GM12873 (cell line): ENCODE data around the gene PRKCE.

ENCODE experiments used
- TF ChIP-seq, protein P1 (sequence below): IDR thresholded peaks from 2 replicates; pipeline ENCODE4 v1.5.1; 2012; ENCODE audit warnings: low read depth, mild to moderate bottlenecking, moderate library complexity, low read length, control low read depth; ENCODE audit not compliant: insufficient read depth; ENCODE audit errors: missing control alignments

Gene PRKCE

DNA sequence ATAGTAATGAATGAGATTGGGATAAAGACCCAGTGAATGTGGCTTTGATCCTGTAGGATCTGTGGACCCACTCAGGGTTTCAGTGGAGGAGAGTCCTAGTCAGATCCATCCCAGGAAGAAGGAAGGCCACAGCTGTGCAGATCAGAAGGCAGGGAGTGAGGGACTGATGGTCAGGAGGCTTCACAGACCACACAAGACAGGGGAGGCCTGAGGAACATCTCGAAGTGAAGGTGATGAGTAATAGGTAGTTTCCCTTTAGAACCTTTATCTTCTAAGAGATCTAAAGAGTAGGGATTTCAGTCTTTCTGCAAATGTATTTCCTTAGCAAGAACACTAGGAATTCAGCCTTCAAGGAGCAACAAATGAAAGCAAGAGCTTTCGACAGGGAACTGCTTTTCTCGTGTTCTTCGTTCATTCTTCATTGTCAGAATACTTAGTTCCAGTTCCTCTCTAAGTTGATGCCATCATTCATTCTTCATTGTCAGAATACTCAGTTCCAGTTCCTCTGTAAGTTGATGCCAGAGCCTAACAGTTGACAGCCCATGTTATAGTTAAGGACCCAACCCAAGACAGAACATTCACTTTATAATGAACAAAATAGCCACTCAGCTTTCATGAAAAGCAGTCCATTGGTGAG, 495.5 kb downstream of the PRKCE start:
- TF ChIP-seq, protein P1, sequence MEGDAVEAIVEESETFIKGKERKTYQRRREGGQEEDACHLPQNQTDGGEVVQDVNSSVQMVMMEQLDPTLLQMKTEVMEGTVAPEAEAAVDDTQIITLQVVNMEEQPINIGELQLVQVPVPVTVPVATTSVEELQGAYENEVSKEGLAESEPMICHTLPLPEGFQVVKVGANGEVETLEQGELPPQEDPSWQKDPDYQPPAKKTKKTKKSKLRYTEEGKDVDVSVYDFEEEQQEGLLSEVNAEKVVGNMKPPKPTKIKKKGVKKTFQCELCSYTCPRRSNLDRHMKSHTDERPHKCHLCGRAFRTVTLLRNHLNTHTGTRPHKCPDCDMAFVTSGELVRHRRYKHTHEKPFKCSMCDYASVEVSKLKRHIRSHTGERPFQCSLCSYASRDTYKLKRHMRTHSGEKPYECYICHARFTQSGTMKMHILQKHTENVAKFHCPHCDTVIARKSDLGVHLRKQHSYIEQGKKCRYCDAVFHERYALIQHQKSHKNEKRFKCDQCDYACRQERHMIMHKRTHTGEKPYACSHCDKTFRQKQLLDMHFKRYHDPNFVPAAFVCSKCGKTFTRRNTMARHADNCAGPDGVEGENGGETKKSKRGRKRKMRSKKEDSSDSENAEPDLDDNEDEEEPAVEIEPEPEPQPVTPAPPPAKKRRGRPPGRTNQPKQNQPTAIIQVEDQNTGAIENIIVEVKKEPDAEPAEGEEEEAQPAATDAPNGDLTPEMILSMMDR = no peak

DNA sequence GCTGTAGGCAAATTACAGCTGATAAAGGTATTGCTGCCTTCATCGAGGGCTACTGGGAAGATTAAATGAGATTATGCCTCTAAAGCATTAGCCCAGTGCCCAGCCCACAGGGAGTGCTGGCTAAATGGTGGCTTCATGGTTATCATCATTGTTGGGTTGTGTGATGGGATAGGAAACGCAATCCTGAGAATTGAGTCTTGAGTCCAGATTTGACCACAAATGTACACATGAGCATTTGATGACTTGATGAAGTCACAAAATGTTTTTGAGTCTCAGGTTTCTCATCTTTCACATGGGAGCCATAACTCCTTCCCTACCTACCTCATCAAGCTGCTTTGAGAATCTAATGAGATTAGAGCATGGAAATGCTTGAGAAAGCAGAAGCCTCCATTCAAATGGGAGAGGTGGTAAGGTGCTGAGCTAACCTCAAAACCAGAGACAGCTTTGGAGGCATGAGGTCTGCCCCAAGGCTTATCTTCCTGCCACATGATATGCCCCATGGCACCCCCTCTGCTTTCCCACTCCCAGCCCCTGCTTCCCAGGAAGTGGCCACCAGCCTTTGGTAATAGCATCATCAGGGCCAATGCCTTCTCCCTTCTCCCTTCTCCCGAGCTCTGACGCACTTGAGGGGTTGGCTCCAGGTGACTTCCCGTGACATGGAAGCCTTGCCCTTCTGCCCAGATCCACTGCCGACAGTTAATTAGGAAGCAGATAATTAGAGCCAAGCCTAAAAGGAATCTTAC, 496.3 kb downstream of the PRKCE start:
- TF ChIP-seq, protein P1 = no peak

DNA sequence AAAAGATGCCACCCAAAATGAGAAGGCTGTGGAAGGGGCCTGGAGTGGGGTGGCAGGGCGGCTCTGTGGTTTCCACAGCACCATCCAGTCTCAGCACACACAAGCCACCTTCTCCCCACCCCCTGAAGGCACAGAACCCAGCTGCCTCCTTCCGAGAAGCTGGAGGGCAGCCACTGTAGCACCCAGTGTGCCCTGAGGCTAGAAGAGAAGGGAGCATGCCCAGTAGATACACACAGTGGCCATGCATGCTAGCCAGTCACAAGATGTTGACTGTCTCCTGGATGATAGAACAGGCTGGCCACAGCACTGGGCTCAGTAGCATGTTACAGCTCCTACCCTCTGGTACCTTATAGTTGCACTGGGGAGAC, 496.9 kb downstream of the PRKCE start:
- TF ChIP-seq, protein P1 = no peak

DNA sequence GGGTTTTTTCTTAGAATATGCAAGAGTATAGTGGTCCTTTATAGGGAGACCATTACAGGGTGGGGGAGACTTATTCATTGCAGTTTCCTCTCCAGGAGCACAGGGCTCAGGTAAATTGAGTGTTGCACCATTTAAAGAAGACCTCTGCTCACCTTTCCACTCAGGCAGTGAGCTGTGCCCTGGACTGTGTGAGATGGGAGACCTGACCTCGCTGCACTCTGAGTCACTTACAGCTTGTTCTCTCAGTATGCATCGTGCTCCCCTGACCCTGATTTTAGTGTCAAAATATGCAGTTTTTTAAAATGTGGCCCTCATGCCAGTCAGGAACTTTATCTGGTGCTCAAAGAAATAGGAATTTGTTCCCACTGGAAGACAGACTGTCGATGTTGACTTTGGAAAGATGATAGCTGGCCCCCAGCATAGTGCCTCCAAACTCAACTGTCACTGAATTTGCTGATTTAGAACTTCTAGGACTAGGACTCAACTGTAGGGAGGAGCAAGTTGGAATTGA, 499.0 kb downstream of the PRKCE start:
- TF ChIP-seq, protein P1 = no peak

DNA sequence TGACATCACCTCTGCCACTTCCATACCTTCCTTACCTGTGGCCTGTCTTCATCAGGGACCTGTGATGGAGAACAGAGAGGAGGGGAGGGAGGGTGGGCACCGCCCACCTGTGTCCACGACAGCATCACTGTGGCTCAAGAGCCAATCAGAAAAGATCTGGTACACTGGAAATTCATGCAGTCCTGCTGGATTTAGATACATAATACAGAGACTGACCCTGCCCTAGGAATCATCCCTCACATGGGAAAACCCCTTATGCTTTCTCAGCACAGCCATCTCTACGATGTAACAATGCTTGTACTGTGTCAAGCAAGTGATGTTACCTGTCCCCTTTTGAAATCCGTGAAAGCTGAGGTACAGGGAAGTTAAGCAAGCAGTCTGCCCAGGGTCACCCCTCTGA, 500.1 kb downstream of the PRKCE start:
- TF ChIP-seq, protein P1 = no peak

DNA sequence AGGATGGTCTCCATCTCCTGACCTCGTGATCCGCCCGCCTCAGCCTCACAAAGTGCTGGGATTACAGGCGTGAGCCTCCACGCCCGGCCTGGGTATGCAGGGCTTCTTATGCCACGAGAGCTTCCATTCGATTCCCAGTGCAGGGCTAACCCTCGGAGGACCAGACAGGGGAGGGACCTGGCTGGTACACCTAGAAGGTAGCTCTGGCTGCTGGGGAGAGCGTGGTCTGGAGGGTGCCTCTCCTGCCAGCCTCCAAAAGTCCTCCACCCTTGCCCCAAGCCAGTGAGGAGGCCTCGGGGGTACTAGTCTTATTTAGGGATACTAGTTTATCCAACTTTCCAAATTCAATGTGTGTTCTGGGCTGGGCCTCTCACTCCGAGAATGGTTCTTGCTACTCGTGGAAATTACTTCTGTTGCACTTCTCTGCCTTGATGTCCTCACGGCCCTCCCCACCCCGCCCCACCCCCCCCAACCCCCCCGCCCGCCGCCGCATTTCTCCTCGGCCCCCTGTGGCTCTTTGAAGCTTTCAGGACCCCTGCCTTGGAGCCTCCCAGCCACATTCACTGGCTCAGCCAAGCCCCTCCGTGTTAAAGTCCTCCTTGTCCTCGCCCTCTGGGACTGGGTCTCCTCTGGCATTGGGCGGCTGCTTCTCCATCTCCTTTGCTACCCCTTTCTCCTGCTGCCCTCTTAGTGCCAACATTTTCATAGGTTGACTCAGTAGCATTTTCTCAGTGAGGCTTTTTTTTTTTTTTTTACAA, 502.7 kb downstream of the PRKCE start:
- TF ChIP-seq, protein P1 = no peak

DNA sequence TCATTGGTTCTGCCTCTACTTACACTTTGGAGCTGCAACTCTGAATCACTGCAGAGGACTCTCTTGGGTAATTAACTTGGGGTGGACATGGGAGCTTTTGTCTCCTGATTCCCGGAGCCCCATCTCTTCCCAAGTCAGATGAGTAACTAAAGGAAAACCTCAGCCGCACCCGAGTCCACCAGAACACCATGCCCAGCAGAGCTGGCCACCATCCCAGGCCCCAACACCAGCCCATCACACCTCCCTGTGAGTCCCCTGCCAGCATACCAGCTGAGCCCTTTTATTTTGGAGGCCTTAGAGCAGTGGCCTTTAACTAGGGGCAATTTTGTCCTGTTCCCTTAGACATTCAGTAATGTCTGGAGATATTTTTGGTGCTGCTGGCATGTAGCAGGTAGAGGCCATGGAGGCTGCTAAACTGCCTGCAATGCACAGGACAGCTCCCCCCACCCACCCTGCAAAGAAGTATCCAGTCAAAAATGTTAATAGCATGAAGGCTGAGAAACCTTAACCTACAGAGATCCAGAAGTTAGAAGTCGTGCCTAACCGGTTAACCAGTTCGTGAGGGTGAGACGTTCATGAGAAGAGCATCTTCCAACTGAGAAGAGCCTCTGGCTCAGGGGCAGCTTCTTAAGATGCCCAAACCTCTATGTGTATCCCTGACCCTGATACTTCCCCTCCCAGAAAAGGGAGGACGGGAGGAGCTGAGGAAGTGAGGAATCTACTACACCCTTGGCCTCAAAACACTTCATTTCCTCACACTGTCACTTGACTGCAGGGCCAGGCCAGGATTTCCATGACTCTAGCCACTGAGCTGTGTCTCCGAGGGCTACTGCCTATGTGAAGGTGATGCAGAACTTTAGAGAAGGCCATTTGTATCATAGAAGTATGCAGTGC, 505.8 kb downstream of the PRKCE start:
- TF ChIP-seq, protein P1 = no peak
